HEK293 (cell line): Measurements from ENCODE around the gene SLC16A1.

Source experiments
- CTCF ChIA-PET: fragments of 350-600 bp; formaldehyde crosslinking; extraction: SDS; loops from one replicate; lab custom pipeline; 2021; ENCODE audit warnings: antibody characterized with exemption; lab: Yijun Ruan, JAX
- POLR2A ChIA-PET: fragments of 300-600 bp; formaldehyde crosslinking; extraction: SDS; loops from one replicate; lab custom pipeline; 2020; ENCODE audit warnings: antibody characterized with exemption, inconsistent platforms; lab: Yijun Ruan, JAX
- H3K27ac ChIP-seq: fragments of 200-500 bp; sonication (Bioruptor generic); 2 replicates; pipeline ENCODE4 v1.5.1; 2014; ENCODE audit warnings: low read depth, low read length, control low read depth, inconsistent platforms; ENCODE audit errors: extremely low read depth
- H3K36me3 ChIP-seq, 2 experiments: fragments of 200-500 bp in 1 of 2; sonication (Bioruptor generic) in 1 of 2; 1 replicate in 1 of 2; 2 replicates in 1 of 2; pipeline ENCODE4 v1.5.1; 2014 to 2017; ENCODE audit warnings: inconsistent platforms in 2 of 2, low read length in 2 of 2; ENCODE audit not compliant: control insufficient read depth in 2 of 2, insufficient read depth in 1 of 2
- H3K4me1 ChIP-seq: fragments of 200-500 bp; sonication (Bioruptor generic); 2 replicates; pipeline ENCODE4 v1.5.1; 2014; ENCODE audit warnings: mild to moderate bottlenecking, low read length, inconsistent platforms; ENCODE audit not compliant: control insufficient read depth, insufficient read depth
- H3K4me3 ChIP-seq: 2 replicates; pipeline ENCODE4 v1.5.1; 2011; ENCODE audit warnings: low read depth, mild to moderate bottlenecking, control low read depth, low read length, moderate library complexity
- H3K9me3 ChIP-seq: fragments of 200-500 bp; sonication (Bioruptor generic); 2 replicates; pipeline ENCODE4 v1.5.1; 2014; ENCODE audit warnings: low read depth, low read length, inconsistent platforms; ENCODE audit not compliant: control insufficient read depth, insufficient read depth
- GFI1B ChIP-seq: fragments of 450-650 bp; formaldehyde crosslinking; IDR thresholded peaks from 2 replicates; pipeline ENCODE4 v1.5.1; 2016; ENCODE audit warnings: missing biosample characterization, missing genetic modification characterization
- KLF7 ChIP-seq: fragments of 450-650 bp; formaldehyde crosslinking; IDR thresholded peaks from 2 replicates; pipeline ENCODE4 v1.5.1; 2016; ENCODE audit warnings: missing biosample characterization, missing genetic modification characterization, borderline replicate concordance
- KLF8 ChIP-seq: fragments of 450-650 bp; formaldehyde crosslinking; IDR thresholded peaks from 2 replicates; pipeline ENCODE4 v1.5.1; 2016; ENCODE audit warnings: missing biosample characterization, missing genetic modification characterization
- MEIS1 ChIP-seq: sonication (generic); formaldehyde crosslinking; IDR thresholded peaks from 2 replicates; pipeline ENCODE4 v1.8.1; 2022; ENCODE audit warnings: missing genetic modification reagents, mild to moderate bottlenecking, borderline replicate concordance
- OVOL3 ChIP-seq: fragments of 450-650 bp; formaldehyde crosslinking; IDR thresholded peaks from 2 replicates; pipeline ENCODE4 v1.5.1; 2016; ENCODE audit warnings: missing biosample characterization, missing genetic modification characterization
- YY1 ChIP-seq: fragments of 450-650 bp; formaldehyde crosslinking; IDR thresholded peaks from 2 replicates; pipeline ENCODE4 v1.5.1; 2018; ENCODE audit warnings: missing biosample characterization, missing genetic modification characterization
- ZNF140 ChIP-seq: fragments of 450-650 bp; formaldehyde crosslinking; IDR thresholded peaks from 2 replicates; pipeline ENCODE4 v1.5.1; 2016; ENCODE audit warnings: missing biosample characterization, missing genetic modification characterization
- ZNF146 ChIP-seq: fragments of 450-650 bp; formaldehyde crosslinking; IDR thresholded peaks from 2 replicates; pipeline ENCODE4 v1.5.1; 2016; ENCODE audit warnings: missing biosample characterization, missing genetic modification characterization
- ZNF157 ChIP-seq: fragments of 450-650 bp; formaldehyde crosslinking; IDR thresholded peaks from 2 replicates; pipeline ENCODE4 v1.5.1; 2016; ENCODE audit warnings: missing biosample characterization, missing genetic modification characterization
- ZNF23 ChIP-seq: fragments of 450-650 bp; formaldehyde crosslinking; IDR thresholded peaks from 2 replicates; pipeline ENCODE4 v1.5.1; 2016; ENCODE audit warnings: missing biosample characterization, missing genetic modification characterization, borderline replicate concordance
- ZNF266 ChIP-seq: fragments of 450-650 bp; formaldehyde crosslinking; IDR thresholded peaks from 2 replicates; pipeline ENCODE4 v1.5.1; 2016; ENCODE audit warnings: missing biosample characterization, missing genetic modification characterization, low read depth
- ZNF37A ChIP-seq: fragments of 450-650 bp; IDR thresholded peaks from 2 replicates; pipeline ENCODE4 v1.5.1; 2018; ENCODE audit warnings: missing biosample characterization, missing genetic modification characterization
- ZNF423 ChIP-seq: fragments of 450-650 bp; formaldehyde crosslinking; IDR thresholded peaks from 2 replicates; pipeline ENCODE4 v1.5.1; 2016; ENCODE audit warnings: missing biosample characterization, missing genetic modification characterization
- ZNF530 ChIP-seq: fragments of 450-650 bp; formaldehyde crosslinking; IDR thresholded peaks from 2 replicates; pipeline ENCODE4 v1.5.1; 2016; ENCODE audit warnings: low read depth, missing biosample characterization, missing genetic modification characterization
- ZNF555 ChIP-seq: fragments of 450-650 bp; formaldehyde crosslinking; conservative IDR thresholded peaks from 2 replicates; pipeline ENCODE4 v1.5.1; 2017; ENCODE audit warnings: missing biosample characterization, mild to moderate bottlenecking, missing genetic modification characterization, inconsistent platforms
- ZNF626 ChIP-seq: fragments of 450-650 bp; sonication (Bioruptor Pico); formaldehyde crosslinking; IDR thresholded peaks from 2 replicates; pipeline ENCODE4 v1.5.1; 2018; ENCODE audit warnings: missing biosample characterization, missing genetic modification characterization, inconsistent platforms
- ZNF747 ChIP-seq: fragments of 450-650 bp; formaldehyde crosslinking; IDR thresholded peaks from 2 replicates; pipeline ENCODE4 v1.5.1; 2016; ENCODE audit warnings: missing biosample characterization, missing genetic modification characterization
- TF ChIP-seq, protein P1 (sequence below): fragments of 450-650 bp; formaldehyde crosslinking; IDR thresholded peaks from 2 replicates; pipeline ENCODE4 v1.5.1; 2016; ENCODE audit warnings: missing biosample characterization, missing genetic modification characterization, low read depth
- TF ChIP-seq, protein P2 (sequence below): fragments of 450-650 bp; formaldehyde crosslinking; IDR thresholded peaks from 2 replicates; pipeline ENCODE4 v1.5.1; 2016; ENCODE audit warnings: missing biosample characterization, missing genetic modification characterization
- TF ChIP-seq, protein P3 (sequence below): fragments of 450-650 bp; formaldehyde crosslinking; IDR thresholded peaks from 2 replicates; pipeline ENCODE4 v1.5.1; 2016; ENCODE audit warnings: missing biosample characterization, missing genetic modification characterization
- TF ChIP-seq, protein P4 (sequence below): fragments of 450-650 bp; formaldehyde crosslinking; IDR thresholded peaks from 2 replicates; pipeline ENCODE4 v1.5.1; 2016; ENCODE audit warnings: missing biosample characterization, missing genetic modification characterization

The SLC16A1 gene

DNA sequence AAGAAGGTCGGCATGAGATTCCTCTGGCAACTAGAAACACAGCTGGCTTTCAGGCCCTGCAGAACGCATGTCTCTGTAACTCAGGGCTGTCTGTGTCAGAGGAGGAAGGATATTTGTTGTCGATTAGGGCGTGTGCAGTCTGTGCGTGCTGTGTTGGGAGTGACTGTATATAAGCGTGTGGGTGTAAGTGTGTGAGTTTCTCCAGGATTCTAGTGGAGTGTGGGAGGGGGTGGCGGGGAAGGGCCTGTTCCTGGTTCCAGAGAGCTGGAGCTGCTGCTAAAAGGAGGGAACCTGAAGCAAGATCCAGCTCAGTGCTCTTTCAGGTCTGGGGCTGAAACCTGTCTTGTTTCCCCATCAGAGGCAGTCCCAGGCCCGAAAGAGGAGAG, 74.3 kb downstream of the SLC16A1 start (continued):
- TF ChIP-seq, protein P1, sequence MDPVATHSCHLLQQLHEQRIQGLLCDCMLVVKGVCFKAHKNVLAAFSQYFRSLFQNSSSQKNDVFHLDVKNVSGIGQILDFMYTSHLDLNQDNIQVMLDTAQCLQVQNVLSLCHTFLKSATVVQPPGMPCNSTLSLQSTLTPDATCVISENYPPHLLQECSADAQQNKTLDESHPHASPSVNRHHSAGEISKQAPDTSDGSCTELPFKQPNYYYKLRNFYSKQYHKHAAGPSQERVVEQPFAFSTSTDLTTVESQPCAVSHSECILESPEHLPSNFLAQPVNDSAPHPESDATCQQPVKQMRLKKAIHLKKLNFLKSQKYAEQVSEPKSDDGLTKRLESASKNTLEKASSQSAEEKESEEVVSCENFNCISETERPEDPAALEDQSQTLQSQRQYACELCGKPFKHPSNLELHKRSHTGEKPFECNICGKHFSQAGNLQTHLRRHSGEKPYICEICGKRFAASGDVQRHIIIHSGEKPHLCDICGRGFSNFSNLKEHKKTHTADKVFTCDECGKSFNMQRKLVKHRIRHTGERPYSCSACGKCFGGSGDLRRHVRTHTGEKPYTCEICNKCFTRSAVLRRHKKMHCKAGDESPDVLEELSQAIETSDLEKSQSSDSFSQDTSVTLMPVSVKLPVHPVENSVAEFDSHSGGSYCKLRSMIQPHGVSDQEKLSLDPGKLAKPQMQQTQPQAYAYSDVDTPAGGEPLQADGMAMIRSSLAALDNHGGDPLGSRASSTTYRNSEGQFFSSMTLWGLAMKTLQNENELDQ (tag by site-specific recombination): no peak

DNA sequence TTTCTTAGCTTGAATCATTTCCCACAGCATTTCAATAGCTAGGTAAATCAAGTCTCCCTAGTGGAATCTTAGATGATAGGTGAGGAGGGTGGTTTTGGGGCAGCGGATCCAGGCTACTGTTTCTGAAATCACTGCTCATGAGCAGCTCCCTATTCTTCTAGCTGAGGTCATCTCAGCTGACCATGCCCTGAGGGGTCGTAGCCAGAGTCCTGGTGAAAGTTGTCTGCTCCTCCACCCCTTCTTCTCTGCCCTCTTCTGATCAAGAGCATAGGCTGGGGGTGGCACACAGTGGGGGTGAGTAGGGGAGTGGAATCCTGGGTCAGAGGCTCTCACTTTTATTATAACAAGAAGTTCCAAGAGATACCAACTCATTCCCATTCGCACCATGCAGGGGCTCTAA, 76.2 kb downstream of the SLC16A1 start:
- CTCF ChIA-PET: interaction anchor here (0.6 to 4.7 kb wide), 22 partner anchors 9 to 193 kb away, joined by 3 to 61 read pairs (median 4); partner anchors contain the start of genes LRIG2 and PPM1J
- Histone ChIP-seq H3K36me3 (no peaks in the 10 kb centered on the region), H3K27ac (no peak overlapping the region), H3K9me3 (no peaks in the 10 kb centered on the region), H3K4me3 (no peak overlapping the region), H3K4me1 (peaks cover 3% of the 10 kb centered on the region; the same call in 1 of the 2 replicates)
- TF ChIP-seq ZNF146: no peak
- no peak for TF ChIP-seq KLF8 (tag by site-specific recombination)
- TF ChIP-seq MEIS1 (CRISPR knock-in tag): no peak
- POLR2A ChIA-PET: interaction anchor here (1.1 kb wide), 1 partner anchor 163 kb away, joined by 5 read pairs; no protein-coding TSS in a partner anchor

DNA sequence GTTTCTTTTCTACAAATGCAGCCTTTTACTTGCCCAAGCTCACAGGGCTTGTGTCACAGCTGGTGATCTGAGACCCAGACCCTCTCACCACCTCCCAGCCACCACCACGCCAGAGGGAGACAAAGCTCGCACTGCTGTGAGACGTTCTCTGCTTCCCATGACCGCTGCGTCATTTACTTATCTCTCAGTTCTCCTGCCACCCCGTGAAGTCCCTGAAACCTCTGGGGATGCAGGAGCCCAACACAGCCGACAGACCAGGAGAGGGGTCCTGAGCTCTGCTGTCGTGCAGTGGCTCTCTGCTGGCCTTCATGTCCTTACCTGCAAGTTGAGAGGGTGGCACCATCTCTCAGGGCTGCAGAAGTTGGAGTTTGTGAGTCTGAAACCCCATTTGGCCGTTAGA, 77.7 kb downstream of the SLC16A1 start:
- Histone ChIP-seq H3K27ac (no peak overlapping the region), H3K36me3 (no peaks in the 10 kb centered on the region), H3K4me1 (peaks cover 3% of the 10 kb centered on the region; the same call in 1 of the 2 replicates), H3K9me3 (no peaks in the 10 kb centered on the region), H3K4me3 (no peak overlapping the region)
- TF ChIP-seq ZNF423 (tag by site-specific recombination): no peak
- no peak for TF ChIP-seq ZNF555 (tag by site-specific recombination)
- TF ChIP-seq, protein P2, sequence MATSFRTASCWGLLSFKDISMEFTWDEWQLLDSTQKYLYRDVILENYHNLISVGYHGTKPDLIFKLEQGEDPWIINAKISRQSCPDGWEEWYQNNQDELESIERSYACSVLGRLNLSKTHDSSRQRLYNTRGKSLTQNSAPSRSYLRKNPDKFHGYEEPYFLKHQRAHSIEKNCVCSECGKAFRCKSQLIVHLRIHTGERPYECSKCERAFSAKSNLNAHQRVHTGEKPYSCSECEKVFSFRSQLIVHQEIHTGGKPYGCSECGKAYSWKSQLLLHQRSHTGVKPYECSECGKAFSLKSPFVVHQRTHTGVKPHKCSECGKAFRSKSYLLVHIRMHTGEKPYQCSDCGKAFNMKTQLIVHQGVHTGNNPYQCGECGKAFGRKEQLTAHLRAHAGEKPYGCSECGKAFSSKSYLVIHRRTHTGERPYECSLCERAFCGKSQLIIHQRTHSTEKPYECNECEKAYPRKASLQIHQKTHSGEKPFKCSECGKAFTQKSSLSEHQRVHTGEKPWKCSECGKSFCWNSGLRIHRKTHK: no peak
- no peak for TF ChIP-seq KLF7 (tag by site-specific recombination)
- TF ChIP-seq ZNF747 (tag by site-specific recombination): no peak
- no peak for TF ChIP-seq ZNF23 (tag by site-specific recombination)
- no peak for TF ChIP-seq ZNF530
- TF ChIP-seq OVOL3 (tag by site-specific recombination): no peak
- no peak for TF ChIP-seq ZNF140 (tag by site-specific recombination)
- TF ChIP-seq, protein P3, sequence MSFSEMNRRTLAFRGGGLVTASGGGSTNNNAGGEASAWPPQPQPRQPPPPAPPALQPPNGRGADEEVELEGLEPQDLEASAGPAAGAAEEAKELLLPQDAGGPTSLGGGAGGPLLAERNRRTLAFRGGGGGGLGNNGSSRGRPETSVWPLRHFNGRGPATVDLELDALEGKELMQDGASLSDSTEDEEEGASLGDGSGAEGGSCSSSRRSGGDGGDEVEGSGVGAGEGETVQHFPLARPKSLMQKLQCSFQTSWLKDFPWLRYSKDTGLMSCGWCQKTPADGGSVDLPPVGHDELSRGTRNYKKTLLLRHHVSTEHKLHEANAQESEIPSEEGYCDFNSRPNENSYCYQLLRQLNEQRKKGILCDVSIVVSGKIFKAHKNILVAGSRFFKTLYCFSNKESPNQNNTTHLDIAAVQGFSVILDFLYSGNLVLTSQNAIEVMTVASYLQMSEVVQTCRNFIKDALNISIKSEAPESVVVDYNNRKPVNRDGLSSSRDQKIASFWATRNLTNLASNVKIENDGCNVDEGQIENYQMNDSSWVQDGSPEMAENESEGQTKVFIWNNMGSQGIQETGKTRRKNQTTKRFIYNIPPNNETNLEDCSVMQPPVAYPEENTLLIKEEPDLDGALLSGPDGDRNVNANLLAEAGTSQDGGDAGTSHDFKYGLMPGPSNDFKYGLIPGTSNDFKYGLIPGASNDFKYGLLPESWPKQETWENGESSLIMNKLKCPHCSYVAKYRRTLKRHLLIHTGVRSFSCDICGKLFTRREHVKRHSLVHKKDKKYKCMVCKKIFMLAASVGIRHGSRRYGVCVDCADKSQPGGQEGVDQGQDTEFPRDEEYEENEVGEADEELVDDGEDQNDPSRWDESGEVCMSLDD (tag by site-specific recombination): no peak
- no peak for TF ChIP-seq ZNF626 (tag by site-specific recombination)
- TF ChIP-seq, protein P4, sequence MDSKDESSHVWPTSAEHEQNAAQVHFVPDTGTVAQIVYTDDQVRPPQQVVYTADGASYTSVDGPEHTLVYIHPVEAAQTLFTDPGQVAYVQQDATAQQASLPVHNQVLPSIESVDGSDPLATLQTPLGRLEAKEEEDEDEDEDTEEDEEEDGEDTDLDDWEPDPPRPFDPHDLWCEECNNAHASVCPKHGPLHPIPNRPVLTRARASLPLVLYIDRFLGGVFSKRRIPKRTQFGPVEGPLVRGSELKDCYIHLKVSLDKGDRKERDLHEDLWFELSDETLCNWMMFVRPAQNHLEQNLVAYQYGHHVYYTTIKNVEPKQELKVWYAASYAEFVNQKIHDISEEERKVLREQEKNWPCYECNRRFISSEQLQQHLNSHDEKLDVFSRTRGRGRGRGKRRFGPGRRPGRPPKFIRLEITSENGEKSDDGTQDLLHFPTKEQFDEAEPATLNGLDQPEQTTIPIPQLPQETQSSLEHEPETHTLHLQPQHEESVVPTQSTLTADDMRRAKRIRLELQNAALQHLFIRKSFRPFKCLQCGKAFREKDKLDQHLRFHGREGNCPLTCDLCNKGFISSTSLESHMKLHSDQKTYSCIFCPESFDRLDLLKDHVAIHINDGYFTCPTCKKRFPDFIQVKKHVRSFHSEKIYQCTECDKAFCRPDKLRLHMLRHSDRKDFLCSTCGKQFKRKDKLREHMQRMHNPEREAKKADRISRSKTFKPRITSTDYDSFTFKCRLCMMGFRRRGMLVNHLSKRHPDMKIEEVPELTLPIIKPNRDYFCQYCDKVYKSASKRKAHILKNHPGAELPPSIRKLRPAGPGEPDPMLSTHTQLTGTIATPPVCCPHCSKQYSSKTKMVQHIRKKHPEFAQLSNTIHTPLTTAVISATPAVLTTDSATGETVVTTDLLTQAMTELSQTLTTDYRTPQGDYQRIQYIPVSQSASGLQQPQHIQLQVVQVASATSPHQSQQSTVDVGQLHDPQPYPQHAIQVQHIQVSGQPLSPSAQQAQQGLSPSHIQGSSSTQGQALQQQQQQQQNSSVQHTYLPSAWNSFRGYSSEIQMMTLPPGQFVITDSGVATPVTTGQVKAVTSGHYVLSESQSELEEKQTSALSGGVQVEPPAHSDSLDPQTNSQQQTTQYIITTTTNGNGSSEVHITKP (tag by site-specific recombination): no peak
- no peak for TF ChIP-seq GFI1B (tag by site-specific recombination)
- TF ChIP-seq ZNF157 (tag by site-specific recombination): no peak
- no peak for TF ChIP-seq ZNF266 (tag by site-specific recombination)
- no peak for TF ChIP-seq YY1 (tag by site-specific recombination)
- no peak for TF ChIP-seq ZNF37A (tag by site-specific recombination)
- CTCF ChIA-PET: interaction anchor here (1.1 to 2.1 kb wide), 3 partner anchors 26 to 194 kb away, joined by 3 to 12 read pairs (median 10); partner anchors contain the start of gene LRIG2
- POLR2A ChIA-PET: no interaction called here
